Stimulated activated naive CD8-positive, alpha-beta T cell treated with anti-CD3 and anti-CD28 coated beads, Interleukin-15, amount 100 ng/mL, for 72 hours (primary cell): ENCODE data around the gene GH2.
"Not testable (repeated sequence)": the region's sequence is repeated elsewhere in the genome, so short reads cannot be mapped to it uniquely, and the experiment has no call there.

Source experiments
- ATAC-seq: fragments of 150-1000 bp; cut with Tn5 transposase; 2 replicates; pipeline ENCODE4 v1.10.0; 2021; ENCODE audit warnings: mild to moderate bottlenecking, moderate library complexity
- DNase-seq, 2 donors: peaks; one replicate each; pipeline ENCODE4 v3.0.0; 2021 to 2022
- H3K27ac Mint-ChIP-seq, 2 donors: one replicate each; pipeline ENCODE4 v1.8.0; 2022; ENCODE audit warnings: mild to moderate bottlenecking in 2 of 2, mixed read lengths in 2 of 2, moderate library complexity in 2 of 2
- H3K27me3 Mint-ChIP-seq: one replicate; pipeline ENCODE4 v1.8.0; 2022; ENCODE audit warnings: mixed read lengths
- H3K4me1 Mint-ChIP-seq: one replicate; pipeline ENCODE4 v1.8.0; 2022; ENCODE audit warnings: mild to moderate bottlenecking, mixed read lengths
- H3K4me3 Mint-ChIP-seq, 2 donors: one replicate each; pipeline ENCODE4 v1.8.0; 2022; ENCODE audit warnings: mild to moderate bottlenecking in 2 of 2, mixed read lengths in 2 of 2, moderate library complexity in 1 of 2
- H3K9me3 Mint-ChIP-seq, 2 donors: one replicate each; pipeline ENCODE4 v1.8.0; 2022; ENCODE audit warnings: mixed read lengths in 2 of 2

GH2 gene

DNA sequence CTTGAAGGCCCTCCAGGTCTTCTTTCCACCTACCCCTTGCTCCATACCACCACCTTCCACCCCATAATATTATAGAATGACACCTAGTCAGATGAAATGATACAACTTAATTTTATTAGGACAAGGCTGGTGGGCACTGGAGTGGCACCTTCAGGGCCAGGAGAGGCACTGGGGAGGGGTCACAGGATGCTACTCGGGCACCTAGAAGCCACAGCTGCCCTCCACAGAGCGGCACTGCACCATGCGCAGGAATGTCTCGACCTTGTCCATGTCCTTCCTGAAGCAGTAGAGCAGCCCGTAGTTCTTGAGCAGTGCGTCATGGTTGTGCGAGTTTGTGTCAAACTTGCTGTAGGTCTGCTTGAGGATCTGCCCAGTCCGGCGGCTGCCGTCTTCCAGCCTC lies 13.1 kb upstream of the GH2 start:
- not testable (repeated sequence) for DNase-seq, H3K27me3 Mint-ChIP-seq, ATAC-seq, H3K4me3 Mint-ChIP-seq, H3K27ac Mint-ChIP-seq, H3K9me3 Mint-ChIP-seq
- H3K4me1 Mint-ChIP-seq: peaks cover 20% of the 10 kb centered on the region

GRCh38 chr17:63894021-63894420 lies 12.3 kb upstream of the GH2 start:
- not testable (repeated sequence) for ATAC-seq, H3K4me3 Mint-ChIP-seq, H3K27me3 Mint-ChIP-seq, H3K9me3 Mint-ChIP-seq, H3K27ac Mint-ChIP-seq, DNase-seq
- peaks cover 15% of the 10 kb centered on the region for H3K4me1 Mint-ChIP-seq

DNA sequence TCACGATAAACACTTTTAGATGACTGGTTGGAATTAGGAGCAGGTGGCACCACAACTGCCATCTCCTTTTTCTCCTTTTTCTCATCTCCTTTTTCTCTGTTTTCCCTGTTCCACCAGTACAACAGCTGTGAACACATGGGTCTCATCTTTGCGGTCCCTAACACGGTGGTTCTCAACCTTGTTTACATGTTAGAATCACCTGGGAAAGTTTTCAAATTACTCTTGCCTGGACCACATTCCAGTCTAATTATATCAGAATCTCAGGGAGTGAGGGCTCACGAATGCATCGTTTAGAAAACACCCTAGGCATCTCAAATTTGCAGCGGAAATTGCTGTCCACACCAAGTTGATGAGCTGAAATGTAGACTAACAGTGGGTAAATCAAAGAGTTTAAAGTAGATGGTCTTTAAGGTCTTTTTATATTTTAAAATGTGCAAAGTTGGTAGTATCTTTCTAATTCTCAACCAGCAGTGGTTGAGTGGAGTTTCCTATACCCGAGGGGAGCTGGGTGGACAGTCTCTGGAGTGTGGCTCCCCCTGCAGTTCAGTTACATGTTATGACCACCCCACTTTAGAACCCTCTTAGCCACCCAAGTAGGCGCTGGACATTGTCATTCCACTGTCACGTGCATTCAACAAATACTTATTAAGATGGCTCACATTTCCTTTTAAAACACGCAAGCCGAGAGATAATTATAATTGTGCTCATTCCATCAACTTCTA lies 10.7 kb upstream of the GH2 start:
- DNase-seq, H3K27ac Mint-ChIP-seq, H3K27me3 Mint-ChIP-seq, H3K4me1 Mint-ChIP-seq, H3K4me3 Mint-ChIP-seq, ATAC-seq, H3K9me3 Mint-ChIP-seq: not testable (repeated sequence)

DNA sequence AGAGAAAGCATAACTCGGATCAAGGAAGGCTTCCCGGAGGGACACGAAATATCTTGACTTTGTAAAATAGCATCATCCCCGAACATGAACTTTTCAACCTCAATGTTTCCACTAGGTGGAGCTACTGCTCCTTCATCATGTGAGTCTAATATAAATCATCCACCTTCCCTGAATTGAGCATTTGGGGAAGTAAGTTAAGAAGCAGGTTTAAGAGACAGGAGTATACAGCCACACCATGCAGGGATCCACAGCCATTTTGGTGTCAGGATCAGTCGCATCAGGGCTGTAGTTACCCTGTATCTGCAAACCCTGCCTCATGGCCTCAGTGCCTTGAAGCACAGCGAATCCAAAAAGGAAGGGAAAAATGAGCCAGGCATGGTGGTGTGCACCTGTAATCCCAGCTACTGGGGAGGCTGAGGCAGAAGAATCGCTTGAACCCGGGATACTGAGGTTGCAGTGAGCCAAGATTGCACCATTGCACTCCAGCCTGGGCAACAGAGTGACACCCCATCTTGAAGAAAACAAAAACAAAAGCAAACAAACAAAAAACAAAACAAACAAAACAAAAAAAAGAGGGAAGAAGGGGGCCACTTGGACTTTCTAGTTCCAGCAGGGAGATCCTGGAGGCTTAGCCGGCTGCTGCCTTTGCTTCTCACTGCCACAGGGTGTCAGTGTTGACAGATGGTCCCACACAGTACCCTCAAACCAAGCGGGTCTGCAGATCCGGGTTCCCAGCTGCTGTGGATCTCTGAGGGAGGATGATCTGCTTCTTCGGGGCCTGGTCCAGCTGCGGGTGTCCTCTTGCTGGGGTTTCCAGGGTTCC lies 7.5 kb upstream of the GH2 start:
- DNase-seq, H3K27ac Mint-ChIP-seq, H3K4me1 Mint-ChIP-seq, H3K4me3 Mint-ChIP-seq, H3K9me3 Mint-ChIP-seq, H3K27me3 Mint-ChIP-seq: not testable (repeated sequence)
- peak; percentile 71 for ATAC-seq

GRCh38 chr17:63885119-63885518 lies 3.4 kb upstream of the GH2 start:
- H3K4me3 Mint-ChIP-seq, H3K27me3 Mint-ChIP-seq, DNase-seq, ATAC-seq, H3K9me3 Mint-ChIP-seq, H3K27ac Mint-ChIP-seq: not testable (repeated sequence)
- H3K4me1 Mint-ChIP-seq: peaks cover 11% of the 10 kb centered on the region

DNA sequence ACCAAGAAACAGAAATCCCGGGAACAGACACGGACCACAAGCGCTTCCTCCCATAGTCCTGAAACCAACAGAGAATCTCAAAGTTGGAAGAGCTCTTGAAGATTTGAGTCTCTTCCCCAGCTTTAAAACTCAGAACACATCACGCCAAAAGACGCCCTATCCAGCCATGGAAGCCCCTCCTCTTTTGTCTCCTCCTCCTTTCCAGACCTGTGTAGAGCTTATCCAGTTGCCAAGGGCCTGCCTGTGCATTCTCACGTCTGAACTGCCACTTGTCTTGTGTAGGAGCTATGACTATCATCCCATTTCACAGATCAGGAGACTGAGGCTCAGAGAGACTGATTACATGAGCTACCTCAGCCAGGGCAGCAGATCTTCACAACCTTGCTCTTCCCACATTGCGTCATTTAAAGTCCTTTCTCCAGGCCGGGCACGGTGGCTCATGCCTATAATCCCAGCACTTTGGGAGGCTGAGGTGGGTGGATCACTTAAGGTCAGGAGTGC lies 932 bp upstream of the GH2 start:
- not testable (repeated sequence) for H3K27me3 Mint-ChIP-seq, H3K9me3 Mint-ChIP-seq, H3K4me1 Mint-ChIP-seq, DNase-seq, H3K4me3 Mint-ChIP-seq, ATAC-seq
- peak overlapping the region in 1 of 2 donors; percentile 67 for H3K27ac Mint-ChIP-seq

- not testable (repeated sequence) for DNase-seq, H3K4me1 Mint-ChIP-seq, H3K9me3 Mint-ChIP-seq, H3K27ac Mint-ChIP-seq, H3K27me3 Mint-ChIP-seq, H3K4me3 Mint-ChIP-seq, ATAC-seq
These were observed 407 bp downstream of the GH2 start for GRCh38 chr17:63881337-63881736.

- Mint-ChIP-seq H3K4me3 (no peak overlapping the region), H3K27ac (no peak overlapping the region), H3K4me1 (peaks cover 6% of the 10 kb centered on the region), H3K9me3 (no peaks in the 10 kb centered on the region), H3K27me3 (no peaks in the 10 kb centered on the region)
- DNase-seq: no peak
- ATAC-seq: no peak
These were observed 1.0 kb downstream of the GH2 start for GRCh38 chr17:63880706-63881105.

GRCh38 chr17:63878413-63878812 lies 3.3 kb downstream of the GH2 start:
- H3K4me3 Mint-ChIP-seq, H3K27me3 Mint-ChIP-seq, ATAC-seq: not testable (repeated sequence)

GRCh38 chr17:63874693-63875092 lies 7.1 kb downstream of the GH2 start:
- not testable (repeated sequence) for H3K9me3 Mint-ChIP-seq

More at GRCh38 chr17:63878413-63878812, 3.3 kb downstream of the GH2 start:
- H3K4me1 Mint-ChIP-seq, DNase-seq, H3K9me3 Mint-ChIP-seq: not testable (repeated sequence)
- H3K27ac Mint-ChIP-seq: peak overlapping the region in 1 of 2 donors; percentile 35

DNA sequence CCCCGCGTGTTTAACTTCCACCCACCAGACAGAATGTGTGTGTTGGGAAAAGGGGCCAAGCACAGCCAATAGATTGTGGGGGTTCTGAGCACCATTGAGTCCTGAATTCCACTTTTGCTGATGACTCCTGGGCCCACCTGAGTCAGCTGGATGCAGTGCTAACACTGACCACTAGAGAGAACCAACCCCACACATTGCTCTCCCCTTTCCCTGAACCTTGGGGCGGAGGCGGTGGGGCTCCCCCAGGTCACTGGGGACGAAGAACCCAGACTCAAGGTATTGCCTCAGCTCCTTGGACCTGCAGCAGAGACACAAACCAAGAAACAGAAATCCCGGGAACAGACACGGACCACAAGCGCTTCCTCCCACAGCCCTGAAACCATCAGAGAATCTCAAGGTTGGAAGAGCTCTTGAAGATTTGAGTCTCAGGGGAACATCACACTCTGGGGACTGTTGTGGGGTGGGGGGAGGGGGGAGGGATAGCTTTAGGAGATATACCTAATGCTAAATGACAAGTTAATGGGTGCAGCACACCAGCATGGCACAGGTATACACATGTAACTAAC lies 7.6 kb downstream of the GH2 start:
- not testable (repeated sequence) for H3K27ac Mint-ChIP-seq, ATAC-seq, H3K4me1 Mint-ChIP-seq, H3K9me3 Mint-ChIP-seq, H3K27me3 Mint-ChIP-seq, DNase-seq, H3K4me3 Mint-ChIP-seq

More at GRCh38 chr17:63874693-63875092, 7.1 kb downstream of the GH2 start:
- not testable (repeated sequence) for DNase-seq, H3K27me3 Mint-ChIP-seq, H3K4me3 Mint-ChIP-seq, H3K4me1 Mint-ChIP-seq, ATAC-seq, H3K27ac Mint-ChIP-seq

- H3K27ac Mint-ChIP-seq, H3K27me3 Mint-ChIP-seq, H3K4me3 Mint-ChIP-seq, H3K9me3 Mint-ChIP-seq, ATAC-seq, H3K4me1 Mint-ChIP-seq, DNase-seq: not testable (repeated sequence)
These were observed 8.2 kb downstream of the GH2 start, which contains the start of gene CSH2 for GRCh38 chr17:63873577-63873976. CSH2 (minus strand) TSS chr17:63873677; CDS start chr17:63873614, 63 bp downstream.

DNA sequence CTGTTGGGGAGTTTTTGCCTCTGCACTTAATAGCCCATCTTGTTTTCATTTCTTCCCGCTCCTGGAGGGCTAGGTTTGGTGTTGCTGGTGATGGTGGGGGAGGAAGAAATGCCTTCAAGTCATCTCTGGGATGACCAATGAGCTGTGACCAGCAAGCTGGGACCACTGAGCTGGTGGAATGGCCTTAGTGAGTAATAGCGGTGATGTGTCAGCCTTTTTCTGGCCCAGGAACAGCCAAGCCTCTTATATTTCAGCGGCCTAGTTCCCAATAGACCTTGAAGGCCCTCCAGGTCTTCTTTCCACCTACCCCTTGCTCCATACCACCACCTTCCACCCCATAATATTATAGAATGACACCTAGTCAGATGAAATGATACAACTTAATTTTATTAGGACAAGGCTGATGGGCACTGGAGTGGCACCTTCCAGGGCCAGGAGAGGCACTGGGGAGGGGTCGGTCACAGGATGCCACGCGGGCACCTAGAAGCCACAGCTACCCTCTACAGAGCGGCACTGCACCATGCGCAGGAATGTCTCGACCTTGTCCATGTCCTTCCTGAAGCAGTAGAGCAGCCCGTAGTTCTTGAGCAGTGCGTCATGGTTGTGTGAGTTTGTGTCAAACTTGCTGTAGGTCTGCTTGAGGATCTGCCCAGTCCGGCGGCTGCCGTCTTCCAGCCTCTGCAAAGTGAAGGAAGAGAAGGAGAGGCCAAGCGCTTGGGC lies 9.9 kb downstream of the GH2 start:
- DNase-seq, H3K4me3 Mint-ChIP-seq, ATAC-seq, H3K9me3 Mint-ChIP-seq, H3K4me1 Mint-ChIP-seq, H3K27me3 Mint-ChIP-seq, H3K27ac Mint-ChIP-seq: not testable (repeated sequence)

DNA sequence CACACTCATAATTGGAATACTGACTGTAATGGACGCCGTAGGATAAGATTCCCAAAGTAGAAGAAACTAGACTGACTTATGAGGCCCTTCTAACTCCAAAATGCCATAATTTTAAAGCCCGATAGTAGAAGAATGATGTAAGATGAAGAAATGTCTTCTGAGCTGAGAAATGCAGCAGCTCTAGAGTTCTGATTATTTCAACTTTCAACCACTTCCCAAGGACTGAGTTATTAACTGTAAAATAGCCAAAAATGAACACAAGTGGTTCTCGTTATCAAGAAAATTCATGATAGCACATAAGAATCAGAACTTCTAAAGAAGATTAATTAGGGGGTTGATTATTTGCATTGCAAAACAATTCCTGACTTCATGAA lies 11.5 kb downstream of the GH2 start:
- not testable (repeated sequence) for H3K4me3 Mint-ChIP-seq, ATAC-seq, H3K27me3 Mint-ChIP-seq, DNase-seq, H3K4me1 Mint-ChIP-seq, H3K27ac Mint-ChIP-seq, H3K9me3 Mint-ChIP-seq
